ENCODE results near the gene PI4K2B. TPM values are rescaled to one million over a fixed set of nuclear protein-coding genes. Genes with fewer than 3 reads are reported as not detected.

Gene PI4K2B
- total RNA-seq, 2 experiments from 2014 or later, result 37.2 to 37.4 TPM

- no peak overlapping the region for H3K27ac Mint-ChIP-seq
- no peak overlapping the region for H3K4me3 Mint-ChIP-seq
- H3K36me3 Mint-ChIP-seq (ENCODE audit: low read depth), result no peaks in the 10 kb centered on the region
- POLR2A ChIA-PET, result no interaction called here
- CTCF ChIA-PET, result interaction anchor here (1.0 to 6.9 kb wide), 2 partner anchors 15 kb away, joined by 6 to 38 read pairs; partner anchors contain the start of gene ZCCHC4
- H3K27me3 Mint-ChIP-seq, result peaks cover 14% of the 10 kb centered on the region
- no peak for DNase-seq
- no peaks in the 10 kb centered on the region for H3K9me3 Mint-ChIP-seq
- no peaks in the 10 kb centered on the region for H3K4me1 Mint-ChIP-seq
These were observed 63.9 kb downstream of the PI4K2B start for GRCh38 chr4:25297528-25298242.

GRCh38 chr4:25299476-25300203, 65.8 kb downstream of the PI4K2B start:
- DNase-seq, result no peak
- CTCF ChIA-PET, result interaction anchor here (0.5 to 6.9 kb wide), 3 partner anchors 13 to 1038 kb away, joined by 3 to 38 read pairs (median 3); partner anchors contain the start of gene ZCCHC4
- H3K9me3 Mint-ChIP-seq, result no peaks in the 10 kb centered on the region
- H3K4me1 Mint-ChIP-seq, result no peaks in the 10 kb centered on the region
- no peak overlapping the region for H3K27ac Mint-ChIP-seq
- H3K27me3 Mint-ChIP-seq, result peaks cover 14% of the 10 kb centered on the region
- no peak overlapping the region for H3K4me3 Mint-ChIP-seq
- POLR2A ChIA-PET, result no interaction called here
- H3K36me3 Mint-ChIP-seq (ENCODE audit: low read depth), result no peaks in the 10 kb centered on the region

- POLR2A ChIA-PET, result no interaction called here
- no peak overlapping the region for H3K4me3 Mint-ChIP-seq
- DNase-seq, result no peak
- no peaks in the 10 kb centered on the region for H3K4me1 Mint-ChIP-seq
- peaks cover 14% of the 10 kb centered on the region for H3K27me3 Mint-ChIP-seq
- CTCF ChIA-PET, result interaction anchor here (6.9 kb wide), 1 partner anchor 11 kb away, joined by 38 read pairs; the partner anchor contains the start of gene ZCCHC4
- H3K27ac Mint-ChIP-seq, result no peak overlapping the region
- H3K9me3 Mint-ChIP-seq, result no peaks in the 10 kb centered on the region
- no peaks in the 10 kb centered on the region for H3K36me3 Mint-ChIP-seq (ENCODE audit: low read depth)
These were observed 67.6 kb downstream of the PI4K2B start for GRCh38 chr4:25301471-25301870.

GRCh38 chr4:25302626-25303025, 68.8 kb downstream of the PI4K2B start:
- no peaks in the 10 kb centered on the region for H3K36me3 Mint-ChIP-seq (ENCODE audit: low read depth)
- H3K4me3 Mint-ChIP-seq, result no peak overlapping the region
- no peak overlapping the region for H3K27ac Mint-ChIP-seq
- H3K27me3 Mint-ChIP-seq, result peaks cover 17% of the 10 kb centered on the region
- CTCF ChIA-PET, result interaction anchor here (6.9 kb wide), 1 partner anchor 10 kb away, joined by 38 read pairs; the partner anchor contains the start of gene ZCCHC4
- H3K4me1 Mint-ChIP-seq, result no peaks in the 10 kb centered on the region
- POLR2A ChIA-PET, result no interaction called here
- DNase-seq, result no peak
- no peaks in the 10 kb centered on the region for H3K9me3 Mint-ChIP-seq

- Mint-ChIP-seq H3K4me3 (no peak overlapping the region), H3K9me3 (no peaks in the 10 kb centered on the region), H3K27me3 (peaks cover 15% of the 10 kb centered on the region), H3K4me1 (no peaks in the 10 kb centered on the region), H3K36me3 (ENCODE audit: low read depth) (no peaks in the 10 kb centered on the region), H3K27ac (no peak overlapping the region)
- POLR2A ChIA-PET, result interaction anchor here (0.6 kb wide), 1 partner anchor 17 kb away, joined by 6 read pairs; no protein-coding TSS in a partner anchor
- CTCF ChIA-PET, result interaction anchor here (0.5 to 6.9 kb wide), 3 partner anchors 9 to 111 kb away, joined by 3 to 38 read pairs (median 3); partner anchors contain the start of gene ZCCHC4
- DNase-seq, result no peak
These were observed 69.7 kb downstream of the PI4K2B start for GRCh38 chr4:25303578-25303977.

- no peaks in the 10 kb centered on the region for H3K9me3 Mint-ChIP-seq
- no peak for DNase-seq
- no peaks in the 10 kb centered on the region for H3K36me3 Mint-ChIP-seq (ENCODE audit: low read depth)
- peaks cover 3% of the 10 kb centered on the region for H3K27me3 Mint-ChIP-seq
- peaks cover 4% of the 10 kb centered on the region for H3K4me1 Mint-ChIP-seq
- H3K27ac Mint-ChIP-seq, result no peak overlapping the region
- POLR2A ChIA-PET, result no interaction called here
- no peak overlapping the region for H3K4me3 Mint-ChIP-seq
- CTCF ChIA-PET, result interaction anchor here (0.6 kb wide), 1 partner anchor 82 kb away, joined by 4 read pairs; no protein-coding TSS in a partner anchor
These were observed 72.8 kb downstream of the PI4K2B start for GRCh38 chr4:25306518-25307057.

- no peaks in the 10 kb centered on the region for H3K9me3 Mint-ChIP-seq
- ChIA-PET POLR2A (no interaction called here), CTCF (interaction anchor here (1.1 kb wide), 1 partner anchor 41 kb away, joined by 3 read pairs; no protein-coding TSS in a partner anchor)
- H3K36me3 Mint-ChIP-seq (ENCODE audit: low read depth), result no peaks in the 10 kb centered on the region
- no peak overlapping the region for H3K27ac Mint-ChIP-seq
- no peak for DNase-seq
- no peak overlapping the region for H3K4me3 Mint-ChIP-seq
- H3K4me1 Mint-ChIP-seq, result peaks cover 10% of the 10 kb centered on the region
- peaks cover 3% of the 10 kb centered on the region for H3K27me3 Mint-ChIP-seq
These were observed 73.8 kb downstream of the PI4K2B start for GRCh38 chr4:25307596-25307995.

- H3K4me3 Mint-ChIP-seq, result no peak overlapping the region
- ChIA-PET CTCF (interaction anchor here (1.1 kb wide), 1 partner anchor 42 kb away, joined by 3 read pairs; no protein-coding TSS in a partner anchor), POLR2A (no interaction called here)
- H3K9me3 Mint-ChIP-seq, result no peaks in the 10 kb centered on the region
- H3K27ac Mint-ChIP-seq, result no peak overlapping the region
- H3K27me3 Mint-ChIP-seq, result peaks cover 3% of the 10 kb centered on the region
- peaks cover 12% of the 10 kb centered on the region for H3K4me1 Mint-ChIP-seq
- no peak for DNase-seq
- no peaks in the 10 kb centered on the region for H3K36me3 Mint-ChIP-seq (ENCODE audit: low read depth)
These were observed 74.5 kb downstream of the PI4K2B start for GRCh38 chr4:25308306-25308705.

- Mint-ChIP-seq H3K27me3 (peaks cover 3% of the 10 kb centered on the region), H3K36me3 (ENCODE audit: low read depth) (no peaks in the 10 kb centered on the region), H3K4me1 (peaks cover 17% of the 10 kb centered on the region), H3K9me3 (no peaks in the 10 kb centered on the region), H3K27ac (no peak overlapping the region), H3K4me3 (no peak overlapping the region)
- POLR2A ChIA-PET, result no interaction called here
- CTCF ChIA-PET, result no interaction called here
- DNase-seq, result no peak
These were observed 74.9 kb downstream of the PI4K2B start for GRCh38 chr4:25308761-25309160.

- H3K27ac Mint-ChIP-seq, result no peak overlapping the region
- DNase-seq, result no peak
- H3K9me3 Mint-ChIP-seq, result no peaks in the 10 kb centered on the region
- H3K4me1 Mint-ChIP-seq, result peaks cover 26% of the 10 kb centered on the region
- H3K4me3 Mint-ChIP-seq, result no peak overlapping the region
- ChIA-PET CTCF (interaction anchor here (0.7 to 4.5 kb wide), 2 partner anchors 21 to 716 kb away, joined by 3 to 63 read pairs; no protein-coding TSS in a partner anchor), POLR2A (no interaction called here)
- peaks cover 3% of the 10 kb centered on the region for H3K27me3 Mint-ChIP-seq
- peaks cover 2% of the 10 kb centered on the region for H3K36me3 Mint-ChIP-seq (ENCODE audit: low read depth)
These were observed 76.4 kb downstream of the PI4K2B start for GRCh38 chr4:25310066-25310802.

- Mint-ChIP-seq H3K4me1 (peaks cover 28% of the 10 kb centered on the region), H3K27me3 (peaks cover 3% of the 10 kb centered on the region), H3K4me3 (no peak overlapping the region), H3K36me3 (ENCODE audit: low read depth) (peaks cover 2% of the 10 kb centered on the region), H3K9me3 (no peaks in the 10 kb centered on the region), H3K27ac (no peak overlapping the region)
- CTCF ChIA-PET, result interaction anchor here (0.6 to 4.5 kb wide), 3 partner anchors 20 to 544 kb away, joined by 3 to 63 read pairs (median 4); no protein-coding TSS in a partner anchor
- no peak for DNase-seq
- POLR2A ChIA-PET, result no interaction called here
These were observed 77.0 kb downstream of the PI4K2B start for GRCh38 chr4:25310803-25311166.

GRCh38 chr4:25312496-25313200, 78.8 kb downstream of the PI4K2B start, which contains the start of gene ZCCHC4:
Gene ZCCHC4 (plus strand): TSS chr4:25312774. CDS start chr4:25312810, 36 bp downstream.
- no peaks in the 10 kb centered on the region for H3K9me3 Mint-ChIP-seq
- H3K27me3 Mint-ChIP-seq, result peaks cover under 1% of the 10 kb centered on the region
- H3K4me3 Mint-ChIP-seq, result peak within 1 kb of the TSS; percentile 99
- peak within 1 kb of the TSS; percentile 96 for H3K27ac Mint-ChIP-seq
- POLR2A ChIA-PET, result interaction anchor here (0.5 to 0.9 kb wide), 4 partner anchors 8 to 153 kb away, joined by 3 to 7 read pairs (median 4); partner anchors contain the start of gene SEPSECS
- CTCF ChIA-PET, result interaction anchor here (0.6 to 4.5 kb wide), 59 partner anchors 9 to 755 kb away, joined by 3 to 63 read pairs (median 5); partner anchors contain the start of genes ANAPC4, DHX15 and SEPSECS
- peaks cover 37% of the 10 kb centered on the region for H3K4me1 Mint-ChIP-seq
- peak; percentile 88 for DNase-seq
- peaks cover 13% of the 10 kb centered on the region for H3K36me3 Mint-ChIP-seq (ENCODE audit: low read depth)
